ENCODE data around the gene NUDCD3.

DNA sequence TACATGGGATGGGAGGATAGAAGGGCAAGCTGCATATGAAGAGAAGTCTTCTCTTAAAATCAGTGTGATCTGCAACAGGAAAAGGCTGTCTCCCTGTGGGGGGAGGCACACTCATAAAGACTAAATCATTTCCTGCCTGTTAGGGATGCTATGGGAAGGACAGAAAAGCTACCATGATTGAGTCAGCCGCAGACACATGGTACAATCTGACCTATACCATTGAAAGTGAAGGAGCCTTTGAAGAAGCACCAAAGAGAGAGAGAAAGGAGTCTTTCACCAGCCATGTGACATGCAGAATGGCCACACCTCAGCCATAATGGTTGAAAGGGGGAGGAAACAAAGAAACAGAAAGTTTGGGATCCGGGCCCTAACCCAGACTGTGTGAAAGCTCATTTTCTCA, 29.1 kb downstream of the NUDCD3 start:
- TF ChIP-seq POLR2AphosphoS5 (IDR thresholded peaks at IDR 0.05; ENCODE audit: borderline replicate concordance, low read depth, low read length), result no peak
- no peak for TF ChIP-seq EZH2 (IDR thresholded peaks at IDR 0.05)
- no peak for TF ChIP-seq FOXP2 (optimal IDR thresholded peaks at IDR 0.05; ENCODE audit: control extremely low read depth, extremely low read length, insufficient read depth)
